GM21390 (cell line): ENCODE data around the gene SYS1.

ENCODE experiments used
- ATAC-seq: cut with Tn5 transposase; IDR thresholded peaks from one replicate; pipeline ENCODE4 v1.9.1; 2021; ENCODE audit not compliant: unreplicated experiment

The SYS1 gene

GRCh38 chr20:45362804-45363610 is at the start of gene SYS1:
Gene SYS1 (plus strand): TSS chr20:45363156. CDS start chr20:45363532, 376 bp downstream.
- ATAC-seq = peak; percentile 68

GRCh38 chr20:45313943-45314342 is 49.0 kb upstream of the SYS1 start:
- ATAC-seq = no peak

- ATAC-seq = no peak
Observed at GRCh38 chr20:45315672-45316071, 47.3 kb upstream of the SYS1 start.

GRCh38 chr20:45316150-45317080 is 46.5 kb upstream of the SYS1 start:
- no peak for ATAC-seq

GRCh38 chr20:45317826-45318225 is 45.1 kb upstream of the SYS1 start:
- ATAC-seq = no peak

- ATAC-seq = no peak
Observed at GRCh38 chr20:45318386-45318939, 44.5 kb upstream of the SYS1 start.

- no peak for ATAC-seq
Observed at GRCh38 chr20:45318948-45319347, 44.0 kb upstream of the SYS1 start.

- peak; percentile 45 for ATAC-seq
Observed at GRCh38 chr20:45320948-45321595, 41.9 kb upstream of the SYS1 start.

- ATAC-seq = no peak
Observed at GRCh38 chr20:45322952-45323383, 40.0 kb upstream of the SYS1 start.

- ATAC-seq = no peak
Observed at GRCh38 chr20:45323731-45324130, 39.2 kb upstream of the SYS1 start.

GRCh38 chr20:45325371-45325770 is 37.6 kb upstream of the SYS1 start:
- ATAC-seq = no peak

- ATAC-seq = no peak
Observed at GRCh38 chr20:45328451-45328850, 34.5 kb upstream of the SYS1 start.

GRCh38 chr20:45329497-45330319 is 33.2 kb upstream of the SYS1 start:
- no peak for ATAC-seq

- ATAC-seq = no peak
Observed at GRCh38 chr20:45330476-45330875, 32.5 kb upstream of the SYS1 start.

- ATAC-seq = no peak
Observed at GRCh38 chr20:45336530-45337366, 26.2 kb upstream of the SYS1 start.

GRCh38 chr20:45337367-45338120 is 25.4 kb upstream of the SYS1 start:
- no peak for ATAC-seq

- ATAC-seq = no peak
Observed at GRCh38 chr20:45338121-45339030, 24.6 kb upstream of the SYS1 start.

- ATAC-seq = no peak
Observed at GRCh38 chr20:45339084-45339483, 23.9 kb upstream of the SYS1 start.
